ENCODE measurements around the gene DENND1A. TPM values are rescaled to one million over a fixed set of nuclear protein-coding genes. Genes with fewer than 3 reads are reported as not detected.
"Not testable (repeated sequence)": the region's sequence is repeated elsewhere in the genome, so short reads cannot be mapped to it uniquely, and the experiment has no call there.

Gene DENND1A
- 12.0 and 14.5 TPM in 2 replicates for total RNA-seq
- 13.1 and 21.4 TPM in 2 replicates for polyA plus RNA-seq

GRCh38 chr9:123929870-123930831, at the start of gene DENND1A:
Gene DENND1A, minus strand, starts transcription at chr9:123930126. Its CDS starts 221 bp downstream, at chr9:123929905.
- no peak for TF ChIP-seq CTCF (IDR thresholded peaks at IDR 0.05; ENCODE audit: low read depth, low read length)
- Histone ChIP-seq H3K9me3 (ENCODE audit: low read depth) (no peaks in the 10 kb centered on the region), H3K36me3 (no peaks in the 10 kb centered on the region), H3K4me3 (peak within 1 kb of the TSS; percentile 92), H3K27me3 (no peaks in the 10 kb centered on the region), H3K4me1 (ENCODE audit: low read depth) (peaks cover 22% of the 10 kb centered on the region), H3K27ac (peak within 1 kb of the TSS; percentile 40)
- peak; percentile 94 to 96 for DNase-seq (ENCODE audit: low read depth in 1 of 2, low spot score in 1 of 2)

GRCh38 chr9:123978981-123979380, 49.1 kb upstream of the DENND1A start:
- Histone ChIP-seq H3K4me1 (ENCODE audit: low read depth) (no peaks in the 10 kb centered on the region), H3K36me3 (no peaks in the 10 kb centered on the region), H3K27me3 (peaks cover 49% of the 10 kb centered on the region), H3K27ac (no peak overlapping the region), H3K4me3 (no peak overlapping the region), H3K9me3 (ENCODE audit: low read depth) (no peaks in the 10 kb centered on the region)
- DNase-seq (ENCODE audit: low read depth in 1 of 2, low spot score in 1 of 2): no peak
- no peak for TF ChIP-seq CTCF (IDR thresholded peaks at IDR 0.05; ENCODE audit: low read depth, low read length)

GRCh38 chr9:123976579-123976978, 46.7 kb upstream of the DENND1A start:
- not testable (repeated sequence) for H3K36me3 ChIP-seq; H3K27ac ChIP-seq; H3K9me3 ChIP-seq (ENCODE audit: low read depth); H3K4me1 ChIP-seq (ENCODE audit: low read depth); H3K4me3 ChIP-seq; DNase-seq (ENCODE audit: low read depth in 1 of 2, low spot score in 1 of 2)
- H3K27me3 ChIP-seq: peaks cover 30% of the 10 kb centered on the region

- Histone ChIP-seq H3K36me3 (no peaks in the 10 kb centered on the region), H3K4me1 (ENCODE audit: low read depth) (no peaks in the 10 kb centered on the region), H3K9me3 (ENCODE audit: low read depth) (no peaks in the 10 kb centered on the region), H3K27me3 (peaks cover 28% of the 10 kb centered on the region), H3K27ac (no peak overlapping the region), H3K4me3 (no peak overlapping the region)
- DNase-seq (ENCODE audit: low read depth in 1 of 2, low spot score in 1 of 2): peak in 1 of 2 donors; percentile 32
- TF ChIP-seq CTCF (IDR thresholded peaks at IDR 0.05; ENCODE audit: low read depth, low read length): no peak
Observed at GRCh38 chr9:123975871-123976270, 45.9 kb upstream of the DENND1A start.

GRCh38 chr9:123974471-123974870, 44.5 kb upstream of the DENND1A start:
- no peaks in the 10 kb centered on the region for H3K9me3 ChIP-seq (ENCODE audit: low read depth)
- H3K27ac ChIP-seq: no peak overlapping the region
- TF ChIP-seq CTCF (IDR thresholded peaks at IDR 0.05; ENCODE audit: low read depth, low read length): no peak
- peaks cover 22% of the 10 kb centered on the region for H3K27me3 ChIP-seq
- no peaks in the 10 kb centered on the region for H3K4me1 ChIP-seq (ENCODE audit: low read depth)
- DNase-seq (ENCODE audit: low read depth in 1 of 2, low spot score in 1 of 2): no peak
- H3K36me3 ChIP-seq: no peaks in the 10 kb centered on the region
- H3K4me3 ChIP-seq: no peak overlapping the region

- Histone ChIP-seq H3K4me3 (no peak overlapping the region), H3K9me3 (ENCODE audit: low read depth) (no peaks in the 10 kb centered on the region), H3K27me3 (peaks cover 16% of the 10 kb centered on the region), H3K4me1 (ENCODE audit: low read depth) (no peaks in the 10 kb centered on the region), H3K27ac (no peak overlapping the region), H3K36me3 (no peaks in the 10 kb centered on the region)
- no peak for DNase-seq (ENCODE audit: low read depth in 1 of 2, low spot score in 1 of 2)
- TF ChIP-seq CTCF (IDR thresholded peaks at IDR 0.05; ENCODE audit: low read depth, low read length): no peak
Observed at GRCh38 chr9:123973590-123974223, 43.8 kb upstream of the DENND1A start.
